NCI-H2227 (cell line): ENCODE data around the gene BSN.

Experiments
- DNase-seq: peaks from one replicate; lab custom pipeline; 2025; ENCODE audit not compliant: unreplicated experiment; lab: John Stamatoyannopoulos, UW

BSN gene

DNA sequence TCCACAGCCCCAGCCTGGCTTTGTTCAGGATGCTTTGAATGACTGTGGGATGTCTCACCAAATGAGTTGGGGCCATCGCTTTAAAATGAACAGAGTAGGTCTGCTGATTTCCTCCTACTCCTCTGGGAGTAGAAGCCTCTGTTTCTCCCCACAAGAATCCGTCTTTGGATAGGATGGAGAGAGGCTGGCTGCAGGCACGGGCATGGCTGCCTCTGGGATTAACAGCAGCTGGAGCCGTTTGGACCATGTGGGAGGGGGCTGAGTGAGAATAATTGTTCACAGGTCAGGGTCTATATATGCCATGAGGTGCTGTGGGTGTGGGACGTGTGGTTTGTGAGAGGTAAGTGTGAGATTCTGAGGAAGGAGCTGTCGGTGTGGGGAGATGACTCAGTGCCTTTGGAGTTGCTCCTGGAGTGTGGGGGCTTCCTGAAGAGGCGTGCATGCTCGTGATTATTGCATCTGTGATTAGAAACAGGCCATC is 71.9 kb downstream of the BSN start:
- DNase-seq, result no peak

- no peak for DNase-seq
Measured at GRCh38 chr3:49626796-49627195, 72.5 kb downstream of the BSN start.

DNA sequence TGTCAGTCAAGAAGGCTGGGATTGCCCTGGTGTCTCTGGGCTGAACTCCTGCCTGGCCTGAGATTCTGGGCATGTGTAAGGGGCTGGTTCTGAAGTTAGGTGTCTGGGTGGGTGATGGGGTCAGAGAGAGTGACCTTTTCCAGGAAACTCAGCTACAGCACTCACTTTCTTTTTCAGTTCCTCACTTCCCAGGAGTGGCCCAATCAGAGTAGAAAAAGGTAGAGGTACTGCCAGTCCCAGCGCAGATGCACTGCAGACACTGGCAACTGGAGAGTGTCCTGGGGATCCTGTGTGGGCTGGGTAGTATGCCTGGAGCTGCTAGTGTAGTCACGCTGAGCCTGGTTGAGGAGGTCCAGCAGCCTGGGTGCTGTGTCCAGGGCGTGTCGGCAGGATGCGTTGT is 73.4 kb downstream of the BSN start:
- no peak for DNase-seq

- no peak for DNase-seq
Measured at GRCh38 chr3:49628249-49628648, 74.0 kb downstream of the BSN start.

DNA sequence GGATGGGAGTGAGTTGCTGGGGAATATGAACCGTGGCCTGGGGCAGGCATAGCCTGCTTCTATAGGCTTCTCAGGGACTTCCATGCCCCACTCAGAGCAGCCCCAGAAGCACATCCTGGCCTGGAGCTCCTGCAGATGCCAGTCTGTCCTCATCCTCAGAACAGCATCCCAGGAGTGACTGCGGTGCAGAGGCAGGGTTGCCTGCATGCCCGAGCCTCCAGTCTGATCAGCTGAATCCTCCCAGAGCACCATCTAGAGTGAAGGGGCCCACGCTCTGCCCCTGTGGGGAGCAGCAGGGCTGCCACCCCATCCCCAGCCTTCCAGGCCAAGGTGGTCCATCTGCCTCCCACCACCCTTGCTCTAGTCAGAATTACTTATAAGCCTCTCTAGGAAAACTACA is 75.2 kb downstream of the BSN start:
- DNase-seq, result no peak

DNA sequence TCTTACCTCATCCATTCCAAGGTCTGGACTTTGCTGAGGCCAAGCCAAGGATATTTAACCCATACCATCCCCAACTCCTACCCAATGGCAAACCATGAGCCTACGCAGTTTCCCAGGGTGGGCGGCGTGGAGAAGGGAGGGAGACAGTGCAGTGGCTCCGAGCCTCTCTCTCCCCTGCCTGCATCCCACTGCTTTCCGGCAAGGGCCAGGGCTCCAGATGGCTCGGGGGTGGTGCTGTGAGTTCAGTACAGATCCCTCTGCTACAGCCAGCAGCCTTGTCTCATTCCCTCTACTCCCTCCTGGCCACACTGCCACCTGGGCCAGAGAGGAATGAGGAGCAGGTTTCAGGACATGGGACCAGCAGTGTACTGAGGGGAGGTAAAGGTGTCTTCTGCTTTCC is 75.6 kb downstream of the BSN start:
- DNase-seq, result no peak

- no peak for DNase-seq
Measured at GRCh38 chr3:49630784-49631183, 76.5 kb downstream of the BSN start.

- no peak for DNase-seq
Measured at GRCh38 chr3:49634736-49635135, 80.5 kb downstream of the BSN start.

DNA sequence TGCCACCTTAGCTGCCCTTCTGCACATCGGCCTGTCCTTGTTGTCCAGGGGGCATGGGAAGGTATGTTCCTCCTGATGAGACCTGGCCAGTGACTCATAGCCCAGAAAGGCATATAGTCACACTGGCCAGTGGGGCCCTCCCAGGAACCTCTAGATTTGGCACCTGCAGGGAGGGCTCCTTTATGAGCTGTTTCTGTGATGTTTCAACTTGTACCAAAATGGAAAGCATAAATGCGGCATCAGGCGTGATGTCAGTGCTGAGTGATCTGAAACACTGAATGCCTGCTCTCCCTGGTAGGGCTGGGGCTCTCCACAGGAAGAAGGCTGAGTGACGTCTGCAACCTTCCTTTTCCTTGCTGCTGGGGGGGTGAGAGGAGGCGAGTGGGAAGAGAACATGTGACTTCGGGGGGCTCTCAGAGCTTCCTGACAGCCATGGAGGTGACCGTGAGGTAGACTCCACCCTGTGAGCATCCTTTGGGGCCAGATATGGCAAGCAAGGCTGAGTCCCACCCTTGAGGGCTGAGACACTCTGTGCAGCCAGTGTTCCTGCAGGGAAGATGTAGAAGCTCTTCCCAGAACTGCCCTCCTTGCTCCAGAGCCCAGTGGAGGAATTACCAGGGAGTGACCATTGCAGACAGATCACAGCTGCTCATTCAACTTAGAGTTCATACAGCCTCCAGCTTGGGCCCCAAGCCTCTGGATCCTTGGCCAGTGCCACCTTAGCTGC is 82.8 kb downstream of the BSN start:
- DNase-seq, result no peak

GRCh38 chr3:49638445-49638844 is 84.2 kb downstream of the BSN start:
- no peak for DNase-seq

- no peak for DNase-seq
Measured at GRCh38 chr3:49639551-49639950, 85.3 kb downstream of the BSN start.

DNA sequence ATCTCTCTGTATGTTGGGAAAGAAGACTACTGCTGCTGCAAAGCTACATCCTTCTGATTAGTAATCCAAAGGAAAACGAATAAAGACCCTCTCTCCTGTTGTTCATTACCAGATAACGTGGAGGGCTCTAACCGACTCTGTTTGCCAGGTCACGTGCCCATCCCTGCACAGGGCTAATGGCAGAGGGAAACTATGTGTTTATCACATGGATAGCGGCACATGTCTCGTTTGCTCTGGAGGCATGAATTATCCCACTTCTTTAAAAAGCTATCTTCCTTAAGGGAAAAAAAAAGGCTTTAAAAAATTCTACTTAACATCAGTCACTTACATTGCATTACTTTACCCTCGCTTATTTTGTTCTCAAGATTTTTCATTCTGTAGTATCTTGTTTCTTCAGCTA is 87.0 kb downstream of the BSN start:
- no peak for DNase-seq

GRCh38 chr3:49641921-49642707 is 87.8 kb downstream of the BSN start:
- no peak for DNase-seq

GRCh38 chr3:49642708-49643145 is 88.5 kb downstream of the BSN start:
- no peak for DNase-seq

DNA sequence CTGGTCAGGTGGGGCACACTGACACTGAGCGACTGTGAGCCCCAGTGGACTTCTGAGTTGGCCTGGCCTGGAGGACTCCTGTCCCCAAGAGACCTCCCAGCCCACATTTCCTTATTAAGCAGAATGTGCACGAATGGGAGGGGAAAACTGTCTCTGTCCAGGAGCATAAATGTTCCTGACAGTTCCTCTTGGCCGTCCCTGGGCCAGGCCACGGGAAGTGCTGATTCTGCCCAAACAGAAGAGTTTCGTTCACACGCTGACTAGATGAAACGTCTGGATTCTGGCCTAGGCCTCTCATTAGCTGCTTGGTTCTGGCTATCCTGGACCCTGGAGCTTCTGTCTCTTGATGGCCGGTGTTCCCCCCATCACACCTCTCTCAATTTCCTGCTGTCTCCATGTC is 90.4 kb downstream of the BSN start:
- DNase-seq, result no peak

DNA sequence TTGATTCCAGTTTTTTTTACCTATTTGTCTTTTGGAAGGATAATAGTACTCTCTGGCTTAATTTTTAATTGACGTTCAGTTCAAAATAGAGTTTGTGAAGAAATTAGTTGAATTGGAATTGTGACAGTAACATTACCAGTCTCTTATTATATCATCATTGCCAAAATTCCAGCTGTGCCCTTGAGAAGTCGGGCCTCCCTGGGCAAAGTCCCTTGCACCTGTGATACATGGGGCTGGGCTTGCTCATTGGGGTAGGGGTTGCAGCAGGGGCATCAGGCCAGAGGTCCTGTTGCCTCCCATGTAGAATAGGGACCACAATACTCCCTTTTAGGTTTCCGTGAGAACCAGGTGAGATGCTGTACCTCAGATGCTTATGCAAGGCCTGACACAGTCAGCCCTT is 92.0 kb downstream of the BSN start:
- no peak for DNase-seq

GRCh38 chr3:49647741-49648140 is 93.5 kb downstream of the BSN start:
- no peak for DNase-seq

DNA sequence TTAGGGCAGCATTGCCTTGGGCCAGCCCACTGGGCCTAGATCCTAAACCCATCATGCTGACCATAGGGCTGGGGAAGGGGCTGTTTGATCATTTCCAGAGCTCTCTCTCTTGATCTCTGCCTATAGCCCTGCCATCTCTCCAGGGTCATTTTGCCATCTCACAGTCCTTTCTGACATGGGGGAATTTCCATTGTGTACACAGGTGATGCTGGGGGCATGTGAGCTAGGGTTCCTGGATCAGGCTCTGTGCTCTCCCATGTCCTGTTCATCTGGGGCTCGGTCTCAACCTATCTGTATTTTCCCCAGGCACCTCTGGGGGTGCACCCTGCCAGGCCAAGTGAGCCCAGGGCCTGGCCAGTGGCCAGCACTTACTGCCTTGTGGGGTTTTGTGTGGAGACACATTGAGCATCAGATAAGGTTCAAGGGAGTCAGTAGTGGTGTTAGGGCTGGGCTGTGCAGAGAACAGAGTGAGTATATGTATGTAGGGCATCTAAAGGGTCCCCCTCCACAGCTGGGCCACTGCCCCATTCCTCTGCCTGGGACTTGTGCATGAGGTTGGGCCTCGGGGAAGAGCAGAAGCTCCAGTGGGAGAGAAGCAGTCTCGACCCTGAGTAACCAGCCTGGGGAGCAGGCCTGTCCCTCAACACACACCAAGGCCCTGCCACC is 94.2 kb downstream of the BSN start:
- DNase-seq, result no peak

DNA sequence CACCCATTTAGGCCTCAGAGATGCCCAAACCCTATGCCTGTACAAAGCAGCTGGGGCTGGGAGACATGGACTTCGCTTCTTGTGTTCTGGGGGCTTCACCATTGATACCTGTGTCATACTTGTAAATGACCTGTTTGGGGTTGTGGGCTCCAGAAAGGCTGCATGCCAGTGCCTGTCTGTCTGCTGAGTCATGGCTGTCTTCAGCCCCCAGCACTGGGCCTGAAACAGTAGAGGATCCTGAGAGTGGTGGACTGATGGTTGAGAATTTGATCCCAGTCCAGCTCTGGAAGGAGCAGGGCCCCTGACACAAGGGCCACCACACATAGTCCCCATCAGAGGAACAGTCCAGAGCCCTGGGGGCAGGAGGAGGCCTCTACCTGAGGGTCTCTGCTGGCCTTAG is 95.3 kb downstream of the BSN start:
- no peak for DNase-seq

GRCh38 chr3:49650177-49650576 is 95.9 kb downstream of the BSN start:
- DNase-seq, result no peak

DNA sequence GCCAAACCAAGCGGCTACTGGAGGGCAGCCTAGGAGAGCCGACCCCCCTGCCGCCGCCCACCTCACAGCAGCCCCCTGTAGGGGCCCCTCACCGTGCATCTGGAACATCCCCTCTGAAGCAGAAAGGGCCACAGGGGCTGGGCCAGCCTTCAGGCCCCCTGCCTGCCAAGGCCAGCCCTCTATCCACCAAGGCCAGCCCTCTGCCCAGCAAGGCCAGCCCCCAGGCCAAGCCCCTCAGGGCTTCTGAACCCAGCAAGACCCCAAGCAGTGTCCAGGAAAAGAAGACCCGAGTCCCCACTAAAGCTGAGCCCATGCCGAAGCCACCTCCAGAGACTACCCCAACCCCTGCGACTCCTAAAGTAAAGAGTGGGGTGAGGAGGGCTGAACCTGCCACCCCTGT is 96.4 kb downstream of the BSN start:
- no peak for DNase-seq
